Muscle layer of duodenum (tissue), 2 donors: ENCODE measurements around the gene TP53INP2.

Experiments
- H3K27ac ChIP-seq: one replicate; pipeline ENCODE4 v1.7.0; 2013; ENCODE audit warnings: mild to moderate bottlenecking, low read length
- H3K27me3 ChIP-seq: one replicate; pipeline ENCODE4 v1.7.0; 2013; ENCODE audit warnings: low read depth, mild to moderate bottlenecking, control low read depth, low read length
- H3K36me3 ChIP-seq, 2 donors: one replicate each; pipeline ENCODE4 v1.7.0; 2013; ENCODE audit warnings: low read length in 2 of 2, control low read depth in 1 of 2, mild to moderate bottlenecking in 1 of 2; ENCODE audit not compliant: insufficient read depth in 2 of 2, control insufficient read depth in 1 of 2
- H3K4me1 ChIP-seq, 2 donors: one replicate each; pipeline ENCODE4 v1.7.0; 2013; ENCODE audit warnings: low read length in 2 of 2, mild to moderate bottlenecking in 2 of 2, control low read depth in 1 of 2, moderate library complexity in 1 of 2; ENCODE audit not compliant: insufficient read depth in 2 of 2, control insufficient read depth in 1 of 2
- H3K4me3 ChIP-seq, 2 donors: one replicate each; pipeline ENCODE4 v1.7.0; 2013; ENCODE audit warnings: low read length in 2 of 2, low read depth in 1 of 2, mild to moderate bottlenecking in 1 of 2
- H3K9me3 ChIP-seq, 2 donors: one replicate each; pipeline ENCODE4 v1.7.0; 2013; ENCODE audit warnings: low read length in 2 of 2, control low read depth in 1 of 2, mild to moderate bottlenecking in 1 of 2; ENCODE audit not compliant: control insufficient read depth in 1 of 2
- donor health status: healthy.

TP53INP2 gene

GRCh38 chr20:34680586-34681175, 23.5 kb upstream of the TP53INP2 start:
- peaks cover 7 to 8% of the 10 kb centered on the region in 2 donors for H3K4me1 ChIP-seq
- no peaks in the 10 kb centered on the region for H3K9me3 ChIP-seq
- no peak overlapping the region for H3K4me3 ChIP-seq
- H3K27ac ChIP-seq, result no peak overlapping the region
- no peaks in the 10 kb centered on the region for H3K27me3 ChIP-seq
- no peaks in the 10 kb centered on the region for H3K36me3 ChIP-seq

- H3K27me3 ChIP-seq, result no peaks in the 10 kb centered on the region
- H3K4me3 ChIP-seq, result no peak overlapping the region
- H3K36me3 ChIP-seq, result no peaks in the 10 kb centered on the region
- no peaks in the 10 kb centered on the region for H3K9me3 ChIP-seq
- no peak overlapping the region for H3K27ac ChIP-seq
- H3K4me1 ChIP-seq, result no peaks in the 10 kb centered on the region
These were observed 20.5 kb upstream of the TP53INP2 start for GRCh38 chr20:34683667-34684066.

GRCh38 chr20:34689486-34689885, 14.7 kb upstream of the TP53INP2 start:
- H3K27me3 ChIP-seq, result no peaks in the 10 kb centered on the region
- H3K36me3 ChIP-seq, result no peaks in the 10 kb centered on the region
- no peak overlapping the region for H3K4me3 ChIP-seq
- no peaks in the 10 kb centered on the region for H3K9me3 ChIP-seq
- H3K27ac ChIP-seq, result no peak overlapping the region
- H3K4me1 ChIP-seq, result no peaks in the 10 kb centered on the region

GRCh38 chr20:34691838-34692237, 12.3 kb upstream of the TP53INP2 start:
- Histone ChIP-seq H3K9me3 (no peaks in the 10 kb centered on the region), H3K4me1 (no peaks in the 10 kb centered on the region), H3K27ac (no peak overlapping the region), H3K27me3 (no peaks in the 10 kb centered on the region), H3K4me3 (no peak overlapping the region), H3K36me3 (no peaks in the 10 kb centered on the region)

GRCh38 chr20:34693414-34693813, 10.7 kb upstream of the TP53INP2 start:
- Histone ChIP-seq H3K4me1 (no peaks in the 10 kb centered on the region), H3K27ac (no peak overlapping the region), H3K36me3 (no peaks in the 10 kb centered on the region), H3K9me3 (no peaks in the 10 kb centered on the region), H3K4me3 (no peak overlapping the region), H3K27me3 (no peaks in the 10 kb centered on the region)

- no peak overlapping the region for H3K27ac ChIP-seq
- H3K4me1 ChIP-seq, result peaks cover 17 to 18% of the 10 kb centered on the region in 2 donors
- no peaks in the 10 kb centered on the region for H3K36me3 ChIP-seq
- no peaks in the 10 kb centered on the region for H3K27me3 ChIP-seq
- no peak overlapping the region for H3K4me3 ChIP-seq
- H3K9me3 ChIP-seq, result no peaks in the 10 kb centered on the region
These were observed 2.6 kb upstream of the TP53INP2 start for GRCh38 chr20:34701405-34702085.

- Histone ChIP-seq H3K36me3 (no peaks in the 10 kb centered on the region), H3K27me3 (no peaks in the 10 kb centered on the region), H3K4me3 (peak overlapping the region; percentile 77 to 82), H3K9me3 (no peaks in the 10 kb centered on the region), H3K4me1 (peaks cover 17 to 25% of the 10 kb centered on the region in 2 donors), H3K27ac (no peak overlapping the region)
These were observed 1.1 kb upstream of the TP53INP2 start for GRCh38 chr20:34703061-34703423.

- no peaks in the 10 kb centered on the region for H3K27me3 ChIP-seq
- no peaks in the 10 kb centered on the region for H3K9me3 ChIP-seq
- H3K36me3 ChIP-seq, result no peaks in the 10 kb centered on the region
- peak overlapping the region; percentile 77 to 82 for H3K4me3 ChIP-seq
- peak overlapping the region; percentile 86 for H3K27ac ChIP-seq
- H3K4me1 ChIP-seq, result peaks cover 17 to 29% of the 10 kb centered on the region in 2 donors
These were observed 544 bp upstream of the TP53INP2 start for GRCh38 chr20:34703424-34704176.

GRCh38 chr20:34705008-34705396, 858 bp downstream of the TP53INP2 start:
- Histone ChIP-seq H3K4me3 (peak overlapping the region; percentile 77 to 82), H3K27me3 (no peaks in the 10 kb centered on the region), H3K36me3 (no peaks in the 10 kb centered on the region), H3K9me3 (no peaks in the 10 kb centered on the region), H3K27ac (peak overlapping the region; percentile 96), H3K4me1 (peaks cover 17 to 31% of the 10 kb centered on the region in 2 donors)

- H3K27ac ChIP-seq, result peak overlapping the region; percentile 96
- H3K4me3 ChIP-seq, result peak overlapping the region; percentile 77 to 82
- H3K36me3 ChIP-seq, result no peaks in the 10 kb centered on the region
- peaks cover 17 to 35% of the 10 kb centered on the region in 2 donors for H3K4me1 ChIP-seq
- no peaks in the 10 kb centered on the region for H3K9me3 ChIP-seq
- no peaks in the 10 kb centered on the region for H3K27me3 ChIP-seq
These were observed 1.5 kb downstream of the TP53INP2 start for GRCh38 chr20:34705397-34706301.
